CD4-positive, CD25-positive, alpha-beta regulatory T cell (primary cell): ENCODE results near the gene PODNL1. TPM values are rescaled to one million over a fixed set of nuclear protein-coding genes. Genes with fewer than 3 reads are reported as not detected.

Experiments
- ATAC-seq, 2 donors: fragments of 150-1000 bp; cut with Tn5 transposase; one replicate each; pipeline ENCODE4 v1.10.0; 2021; ENCODE audit warnings: low read depth in 2 of 2, moderate number of reproducible peaks in 2 of 2, moderate library complexity in 1 of 2
- DNase-seq, 3 donors: peaks; one replicate each; pipeline versions ENCODE4 v3.0.0 to v3.0.0-alpha.2; 2012 to 2022; ENCODE audit warnings: mixed read lengths in 1 of 3
- H3K27ac ChIP-seq: one replicate; pipeline ENCODE4 v1.7.0; 2013; ENCODE audit warnings: mild to moderate bottlenecking, low read length; ENCODE audit not compliant: insufficient read depth, poor library complexity, severe bottlenecking
- H3K27me3 ChIP-seq: one replicate; pipeline ENCODE4 v1.7.0; 2013; ENCODE audit warnings: low read length; ENCODE audit not compliant: control insufficient read depth, insufficient read depth
- H3K36me3 ChIP-seq: one replicate; pipeline ENCODE4 v1.7.0; 2013; ENCODE audit warnings: mild to moderate bottlenecking, low read length, moderate library complexity; ENCODE audit not compliant: control insufficient read depth, insufficient read depth
- H3K4me1 ChIP-seq: 2 replicates; pipeline ENCODE4 v1.7.0; 2013; ENCODE audit warnings: mild to moderate bottlenecking, low read length; ENCODE audit not compliant: insufficient read depth, control insufficient read depth, poor library complexity, severe bottlenecking
- H3K4me3 ChIP-seq: one replicate; pipeline ENCODE4 v1.7.0; 2013; ENCODE audit warnings: low read depth, mild to moderate bottlenecking, low read length, moderate library complexity
- H3K9me3 ChIP-seq, 2 experiments: 1 replicate in 1 of 2; 2 replicates in 1 of 2; pipeline ENCODE4 v1.7.0; 2013; ENCODE audit warnings: low read length in 2 of 2, mild to moderate bottlenecking in 1 of 2, moderate library complexity in 1 of 2; ENCODE audit not compliant: control insufficient read depth in 2 of 2
- H3K27ac Mint-ChIP-seq, 3 donors: one replicate each; pipeline ENCODE4 v1.8.0; 2020 to 2022; ENCODE audit warnings: mild to moderate bottlenecking in 3 of 3, mixed read lengths in 3 of 3, moderate library complexity in 2 of 3
- H3K27me3 Mint-ChIP-seq: one replicate; pipeline ENCODE4 v1.8.0; 2022; ENCODE audit warnings: mild to moderate bottlenecking, mixed read lengths
- H3K36me3 Mint-ChIP-seq: one replicate; pipeline ENCODE4 v1.8.0; 2020; ENCODE audit warnings: mixed read lengths
- H3K4me1 Mint-ChIP-seq, 4 donors: one replicate each; pipeline ENCODE4 v1.8.0; 2020 to 2022; ENCODE audit warnings: mixed read lengths in 4 of 4, mild to moderate bottlenecking in 1 of 4
- H3K4me3 Mint-ChIP-seq, 4 donors: one replicate each; pipeline ENCODE4 v1.8.0; 2020 to 2022; ENCODE audit warnings: mild to moderate bottlenecking in 4 of 4, mixed read lengths in 4 of 4, moderate library complexity in 3 of 4
- H3K9me3 Mint-ChIP-seq, 7 donors: one replicate each; pipeline ENCODE4 v1.8.0; 2020 to 2022; ENCODE audit warnings: mixed read lengths in 7 of 7, mild to moderate bottlenecking in 3 of 7, moderate library complexity in 2 of 7
- polyA plus RNA-seq, 4 donors: library from polyadenylated mRNA; unstranded; fragments of 300-500 nt; fragmentation: Illumina TruSeq; gene quantifications; one replicate each; pipeline ENCODE4 v1.2.3, GENCODE V29; 2021
- total RNA-seq: library from RNA; stranded (reverse); gene quantifications from one replicate; pipeline ENCODE4 v1.2.3, GENCODE V29; 2022

Gene PODNL1
- total and polyA plus RNA-seq, 5 donors from 2014 or later: 0.52 TPM; not detected in 4

DNA sequence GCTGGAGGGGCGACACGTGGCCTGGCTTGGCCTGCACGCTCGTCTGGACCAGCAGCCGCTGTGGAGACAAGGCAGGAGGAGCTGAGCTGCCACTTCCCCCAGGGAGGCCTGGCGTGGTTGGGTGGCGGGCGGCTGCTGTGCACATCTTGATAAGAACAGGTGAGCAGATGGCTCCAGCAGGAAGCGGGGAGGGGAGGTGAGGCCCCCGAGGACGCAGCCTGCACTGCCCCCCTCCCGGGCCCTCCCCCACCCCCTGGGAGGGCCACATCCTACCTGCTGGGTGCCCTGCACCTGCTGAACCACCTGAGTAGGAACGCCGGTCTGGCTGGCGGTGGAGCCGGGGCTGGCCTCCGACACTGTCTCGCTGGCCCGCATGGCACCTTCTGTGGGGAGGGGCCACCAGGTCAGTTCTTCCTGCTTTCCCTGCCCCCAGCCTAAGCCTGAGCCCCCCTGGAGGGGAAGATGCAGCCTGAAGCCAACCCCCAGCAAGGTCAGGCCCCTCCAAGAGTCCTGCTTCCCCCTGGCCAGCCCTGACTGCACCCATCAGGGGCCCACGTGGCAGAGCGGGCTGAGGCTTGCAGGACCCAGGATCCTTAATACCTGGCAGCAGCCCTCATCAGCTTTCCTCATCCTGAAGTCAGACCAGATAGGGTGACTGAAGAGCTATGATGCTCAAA lies 45.1 kb upstream of the PODNL1 start:
- no peaks in the 10 kb centered on the region for H3K27me3 ChIP-seq
- no peak overlapping the region for H3K4me3 ChIP-seq
- DNase-seq: peak in 2 of 3 donors; percentile 44 to 56
- Mint-ChIP-seq H3K9me3 (no peaks in the 10 kb centered on the region), H3K4me3 (peak overlapping the region in 3 of 4 donors; percentile 39 to 77 (median 76)), H3K27me3 (no peaks in the 10 kb centered on the region), H3K36me3 (peaks cover under 1% of the 10 kb centered on the region), H3K27ac (peak overlapping the region; percentile 49 to 94 (median 78)), H3K4me1 (peaks cover 0 to 77% (median 21%) of the 10 kb centered on the region in 4 donors)
- peak overlapping the region; percentile 63 for H3K27ac ChIP-seq
- ATAC-seq: no peak
- no peaks in the 10 kb centered on the region for H3K9me3 ChIP-seq
- H3K4me1 ChIP-seq: peaks cover 80% of the 10 kb centered on the region
- no peaks in the 10 kb centered on the region for H3K36me3 ChIP-seq

DNA sequence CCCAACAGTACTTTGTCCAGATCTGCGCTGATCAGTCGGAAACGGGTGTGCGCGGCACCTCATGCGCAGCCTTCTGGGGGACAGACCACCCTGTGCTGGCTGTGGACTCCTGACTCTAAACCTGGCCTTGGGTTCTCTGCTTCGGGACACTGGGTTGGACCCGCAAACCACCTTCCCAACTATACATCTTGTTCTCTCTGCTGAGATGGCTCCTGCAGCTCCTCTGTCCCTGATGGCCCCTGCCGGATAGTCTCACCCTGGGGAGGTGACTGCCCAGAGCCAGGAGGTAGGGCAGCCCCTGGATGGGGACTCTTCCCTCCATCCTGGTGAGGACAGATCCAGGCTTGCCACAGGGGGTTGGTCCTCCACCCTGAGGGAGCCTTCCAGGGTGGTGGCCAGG lies 44.6 kb upstream of the PODNL1 start:
- Histone ChIP-seq H3K36me3 (no peaks in the 10 kb centered on the region), H3K27me3 (no peaks in the 10 kb centered on the region), H3K4me3 (no peak overlapping the region), H3K27ac (peak overlapping the region; percentile 63), H3K4me1 (peaks cover 74% of the 10 kb centered on the region), H3K9me3 (no peaks in the 10 kb centered on the region)
- no peaks in the 10 kb centered on the region for H3K9me3 Mint-ChIP-seq
- peak overlapping the region in 3 of 4 donors; percentile 39 to 77 (median 76) for H3K4me3 Mint-ChIP-seq
- ATAC-seq: no peak
- DNase-seq: no peak
- no peaks in the 10 kb centered on the region for H3K36me3 Mint-ChIP-seq
- H3K4me1 Mint-ChIP-seq: peaks cover 0 to 73% (median 21%) of the 10 kb centered on the region in 4 donors
- no peaks in the 10 kb centered on the region for H3K27me3 Mint-ChIP-seq
- peak overlapping the region; percentile 41 to 91 (median 59) for H3K27ac Mint-ChIP-seq

DNA sequence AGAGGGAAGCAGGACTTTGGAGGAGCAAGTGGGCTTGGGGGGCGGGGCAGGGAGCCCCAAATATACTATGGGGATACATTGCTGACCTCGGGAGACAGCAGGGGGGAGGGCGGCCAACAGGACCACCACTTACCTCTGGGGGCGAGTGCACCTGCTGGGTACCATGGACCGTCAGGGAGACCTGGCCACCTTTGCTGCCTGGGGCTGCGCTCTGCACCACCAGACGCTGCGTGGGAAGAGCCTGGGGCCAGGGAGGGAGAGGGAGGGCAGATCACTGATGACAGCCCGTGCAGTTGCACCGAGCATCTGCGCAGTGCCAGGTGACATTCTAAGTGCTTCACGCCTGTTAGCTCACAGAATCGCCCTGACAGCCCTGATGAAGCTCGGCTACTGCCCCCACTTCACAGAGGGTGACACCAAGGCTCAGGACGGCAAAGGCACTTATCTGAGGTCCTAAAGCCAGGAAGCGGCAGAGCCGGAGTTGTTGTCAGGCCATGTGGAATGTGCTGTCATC lies 43.8 kb upstream of the PODNL1 start:
- no peaks in the 10 kb centered on the region for H3K27me3 ChIP-seq
- no peaks in the 10 kb centered on the region for H3K9me3 Mint-ChIP-seq
- H3K27ac ChIP-seq: no peak overlapping the region
- H3K4me1 ChIP-seq: peaks cover 67% of the 10 kb centered on the region
- no peak overlapping the region for H3K4me3 ChIP-seq
- no peaks in the 10 kb centered on the region for H3K36me3 Mint-ChIP-seq
- ATAC-seq: no peak
- peaks cover 0 to 66% (median 21%) of the 10 kb centered on the region in 4 donors for H3K4me1 Mint-ChIP-seq
- peak overlapping the region in 2 of 3 donors; percentile 60 to 84 for H3K27ac Mint-ChIP-seq
- no peak for DNase-seq
- H3K9me3 ChIP-seq: no peaks in the 10 kb centered on the region
- peak overlapping the region in 1 of 4 donors; percentile 77 for H3K4me3 Mint-ChIP-seq
- H3K36me3 ChIP-seq: no peaks in the 10 kb centered on the region
- no peaks in the 10 kb centered on the region for H3K27me3 Mint-ChIP-seq

DNA sequence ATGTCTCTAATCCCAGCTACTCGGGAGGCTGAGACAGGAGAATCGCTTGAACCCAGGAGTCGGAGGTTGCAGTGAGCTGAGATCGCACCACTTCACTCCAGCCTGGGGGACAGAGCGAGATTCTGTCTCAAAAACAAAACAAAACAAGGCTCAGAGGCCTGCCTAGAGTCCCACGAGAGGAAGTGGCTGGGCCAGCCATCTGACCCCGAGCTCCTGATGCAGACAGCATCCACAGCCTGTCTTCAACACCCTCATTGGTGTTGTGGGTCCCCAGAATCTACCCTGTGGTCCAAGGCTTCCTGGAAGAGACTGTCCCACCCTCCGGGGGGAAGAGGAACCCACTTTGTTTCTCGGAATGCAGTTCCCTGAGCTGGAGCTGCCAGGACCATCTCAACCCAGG lies 43.2 kb upstream of the PODNL1 start:
- ATAC-seq (no peak), DNase-seq (no peak)
- H3K27ac Mint-ChIP-seq: peak overlapping the region; percentile 23 to 89 (median 84)
- no peaks in the 10 kb centered on the region for H3K9me3 Mint-ChIP-seq
- Histone ChIP-seq H3K36me3 (no peaks in the 10 kb centered on the region), H3K27me3 (no peaks in the 10 kb centered on the region), H3K27ac (no peak overlapping the region), H3K4me1 (peaks cover 61% of the 10 kb centered on the region), H3K9me3 (no peaks in the 10 kb centered on the region), H3K4me3 (no peak overlapping the region)
- peaks cover 0 to 60% (median 18%) of the 10 kb centered on the region in 4 donors for H3K4me1 Mint-ChIP-seq
- H3K36me3 Mint-ChIP-seq: no peaks in the 10 kb centered on the region
- no peaks in the 10 kb centered on the region for H3K27me3 Mint-ChIP-seq
- no peak overlapping the region for H3K4me3 Mint-ChIP-seq

DNA sequence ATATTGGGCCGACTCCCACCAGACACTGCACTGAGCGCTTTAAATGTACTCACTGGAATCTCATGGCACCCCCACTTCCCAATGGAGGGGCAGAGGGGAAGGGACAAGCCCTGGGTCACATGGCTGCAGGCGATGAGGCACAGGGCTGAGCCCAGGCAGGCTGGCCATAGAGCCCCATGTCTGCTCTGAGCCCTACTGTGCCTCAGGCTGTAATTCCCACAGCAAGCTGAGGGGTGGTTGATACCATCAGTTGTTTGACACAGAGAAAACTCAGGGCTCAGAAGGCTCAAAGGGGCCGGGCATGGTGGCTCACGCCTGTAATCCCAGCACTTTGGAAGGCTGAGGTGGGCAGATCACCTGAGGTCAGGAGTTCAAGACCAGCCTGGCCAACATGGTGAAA lies 42.8 kb upstream of the PODNL1 start:
- peaks cover 57% of the 10 kb centered on the region for H3K4me1 ChIP-seq
- H3K4me1 Mint-ChIP-seq: peaks cover 0 to 57% (median 16%) of the 10 kb centered on the region in 4 donors
- ATAC-seq (no peak), DNase-seq (no peak)
- H3K36me3 ChIP-seq: no peaks in the 10 kb centered on the region
- H3K9me3 ChIP-seq: no peaks in the 10 kb centered on the region
- no peaks in the 10 kb centered on the region for H3K9me3 Mint-ChIP-seq
- no peaks in the 10 kb centered on the region for H3K36me3 Mint-ChIP-seq
- H3K4me3 Mint-ChIP-seq: peak overlapping the region in 1 of 4 donors; percentile 47
- H3K27me3 ChIP-seq: no peaks in the 10 kb centered on the region
- H3K27ac Mint-ChIP-seq: peak overlapping the region; percentile 23 to 89 (median 85)
- no peaks in the 10 kb centered on the region for H3K27me3 Mint-ChIP-seq
- no peak overlapping the region for H3K27ac ChIP-seq
- no peak overlapping the region for H3K4me3 ChIP-seq

DNA sequence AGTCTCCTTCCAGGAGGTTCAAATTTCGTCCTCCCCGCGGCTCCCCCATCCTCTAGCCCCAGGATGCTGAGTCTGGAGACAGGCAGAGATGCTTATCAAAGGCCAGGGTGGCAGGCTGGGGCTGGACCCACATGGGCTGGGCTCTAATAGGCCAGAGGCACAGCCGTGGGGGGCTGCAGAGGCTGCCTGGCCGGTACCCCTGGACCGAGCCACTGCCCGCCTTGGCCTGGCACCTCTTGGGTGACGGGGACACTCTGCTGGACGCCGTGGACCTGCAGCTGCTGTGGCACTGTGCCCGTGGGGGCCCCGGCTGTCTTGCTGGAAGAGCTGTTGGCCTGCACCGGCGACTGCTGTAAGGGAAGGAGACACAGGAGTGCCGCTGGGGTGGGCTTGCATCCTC lies 42.1 kb upstream of the PODNL1 start:
- H3K36me3 Mint-ChIP-seq: peaks cover 4% of the 10 kb centered on the region
- H3K27me3 ChIP-seq: no peaks in the 10 kb centered on the region
- H3K4me1 ChIP-seq: peaks cover 50% of the 10 kb centered on the region
- no peaks in the 10 kb centered on the region for H3K9me3 Mint-ChIP-seq
- H3K4me3 ChIP-seq: no peak overlapping the region
- peaks cover 0 to 52% (median 12%) of the 10 kb centered on the region in 4 donors for H3K4me1 Mint-ChIP-seq
- no peaks in the 10 kb centered on the region for H3K36me3 ChIP-seq
- H3K27ac ChIP-seq: no peak overlapping the region
- no peak overlapping the region for H3K4me3 Mint-ChIP-seq
- H3K27me3 Mint-ChIP-seq: no peaks in the 10 kb centered on the region
- DNase-seq: no peak
- no peaks in the 10 kb centered on the region for H3K9me3 ChIP-seq
- ATAC-seq: no peak
- H3K27ac Mint-ChIP-seq: no peak overlapping the region

DNA sequence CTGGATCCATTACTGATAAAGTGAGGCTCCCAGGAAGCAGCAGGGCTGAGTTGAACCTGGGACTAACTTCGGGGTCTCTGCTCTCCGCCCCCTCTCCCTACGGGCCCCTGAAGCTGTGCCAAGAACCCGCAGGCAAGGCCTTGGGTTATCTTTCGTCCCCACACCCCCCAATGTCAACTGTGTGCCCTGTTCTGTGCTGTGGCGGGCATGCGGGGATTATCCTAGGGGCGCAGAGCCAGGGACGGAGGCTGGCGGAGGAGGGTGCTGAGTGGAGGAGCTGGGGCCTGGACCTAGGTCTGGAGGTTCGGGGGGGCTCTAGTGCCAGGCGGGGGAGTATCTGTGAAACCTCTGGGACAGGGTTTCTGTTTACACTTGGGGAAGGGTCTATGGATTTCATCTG lies 41.5 kb upstream of the PODNL1 start:
- H3K9me3 ChIP-seq: no peaks in the 10 kb centered on the region
- no peak overlapping the region for H3K27ac ChIP-seq
- H3K4me1 ChIP-seq: peaks cover 43% of the 10 kb centered on the region
- Mint-ChIP-seq H3K4me3 (peak overlapping the region in 3 of 4 donors; percentile 31 to 48 (median 38)), H3K27me3 (no peaks in the 10 kb centered on the region), H3K4me1 (peaks cover 0 to 46% (median 8%) of the 10 kb centered on the region in 4 donors), H3K27ac (no peak overlapping the region), H3K36me3 (peaks cover 4% of the 10 kb centered on the region), H3K9me3 (no peaks in the 10 kb centered on the region)
- no peak overlapping the region for H3K4me3 ChIP-seq
- no peaks in the 10 kb centered on the region for H3K27me3 ChIP-seq
- no peak for ATAC-seq
- no peak for DNase-seq
- H3K36me3 ChIP-seq: no peaks in the 10 kb centered on the region

DNA sequence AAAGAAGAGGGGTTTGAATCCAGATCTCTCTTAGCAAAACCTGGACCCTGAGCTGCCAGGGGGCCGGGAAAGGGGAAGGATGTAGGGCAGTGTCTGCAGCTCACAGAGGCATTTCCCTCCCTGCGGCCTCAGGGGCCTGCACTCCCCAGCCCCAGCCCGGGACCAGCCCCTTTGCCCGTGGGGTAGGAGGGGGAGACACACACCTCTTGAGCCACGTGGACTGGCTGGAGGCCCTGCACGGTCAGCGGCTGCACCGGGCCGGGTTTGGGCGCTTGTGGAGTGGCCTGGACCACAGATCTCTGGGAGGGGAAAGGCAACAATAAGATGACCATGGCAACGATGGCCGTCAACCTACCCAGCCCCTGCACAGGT lies 41.0 kb upstream of the PODNL1 start:
- no peak for ATAC-seq
- Mint-ChIP-seq H3K27ac (no peak overlapping the region), H3K4me3 (peak overlapping the region in 3 of 4 donors; percentile 31 to 48 (median 38)), H3K9me3 (no peaks in the 10 kb centered on the region), H3K4me1 (peaks cover 0 to 45% (median 8%) of the 10 kb centered on the region in 4 donors), H3K36me3 (peaks cover 8% of the 10 kb centered on the region), H3K27me3 (no peaks in the 10 kb centered on the region)
- Histone ChIP-seq H3K36me3 (no peaks in the 10 kb centered on the region), H3K27ac (no peak overlapping the region), H3K4me3 (no peak overlapping the region), H3K27me3 (no peaks in the 10 kb centered on the region), H3K4me1 (peaks cover 39% of the 10 kb centered on the region), H3K9me3 (no peaks in the 10 kb centered on the region)
- DNase-seq: no peak
